A673 (cell line): ENCODE results near the gene STYXL1. TPM values are rescaled to one million over a fixed set of nuclear protein-coding genes. Genes with fewer than 3 reads are reported as not detected.

Experiments
- BruUV-seq: library from RNA; stranded (reverse); fragments of 400-500 nt; replicated peaks from 2 replicates; lab custom pipeline; 2021; lab: Mats Ljungman, UMichigan
- CTCF ChIA-PET: fragments of 300-600 bp; sonication (Branson Sonifier 250); formaldehyde crosslinking; loops from one replicate; lab custom pipeline; 2022; ENCODE audit warnings: antibody characterized with exemption; lab: Charles Lee
- POLR2A ChIA-PET: fragments of 300-600 bp; sonication (Branson Sonifier 250); formaldehyde crosslinking; loops from one replicate; lab custom pipeline; 2022; ENCODE audit warnings: antibody characterized with exemption; ENCODE audit not compliant: low non-redundant PET; lab: Charles Lee
- DNase-seq: peaks from one replicate; pipeline ENCODE4 v3.0.0-alpha.2; 2015; ENCODE audit warnings: low spot score
- H3K27ac ChIP-seq: fragments of 200-600 bp; sonication (generic); 2 replicates; pipeline ENCODE4 v1.5.1; 2016; ENCODE audit warnings: mixed run types, low read depth, mild to moderate bottlenecking, mixed read lengths, antibody characterized with exemption, low read length; ENCODE audit not compliant: poor library complexity, severe bottlenecking
- H3K27me3 ChIP-seq: fragments of 200-600 bp; sonication (generic); replicated peaks from 2 replicates; pipeline ENCODE4 v1.6.1; 2017; ENCODE audit warnings: mixed run types, low read depth, mild to moderate bottlenecking, mixed read lengths, antibody characterized with exemption, low read length; ENCODE audit not compliant: insufficient read depth, poor library complexity
- H3K36me3 ChIP-seq: fragments of 200-600 bp; sonication (generic); 2 replicates; pipeline ENCODE4 v1.6.1; 2016; ENCODE audit warnings: mixed run types, mild to moderate bottlenecking, mixed read lengths, antibody characterized with exemption, low read length; ENCODE audit not compliant: insufficient read depth, poor library complexity, severe bottlenecking
- H3K4me1 ChIP-seq: fragments of 200-600 bp; sonication (generic); 2 replicates; pipeline ENCODE4 v1.6.1; 2017; ENCODE audit warnings: mixed run types, mild to moderate bottlenecking, mixed read lengths, antibody characterized with exemption, low read length; ENCODE audit not compliant: insufficient read depth, poor library complexity, severe bottlenecking
- H3K4me3 ChIP-seq: fragments of 200-600 bp; sonication (generic); 2 replicates; pipeline ENCODE4 v1.5.1; 2016; ENCODE audit warnings: low read depth, mixed run types, mild to moderate bottlenecking, mixed read lengths, low read length; ENCODE audit not compliant: poor library complexity, severe bottlenecking
- H3K9me3 ChIP-seq: fragments of 200-600 bp; sonication (generic); 2 replicates; pipeline ENCODE4 v1.6.1; 2016; ENCODE audit warnings: mixed run types, low read depth, mild to moderate bottlenecking, mixed read lengths, antibody characterized with exemption, low read length; ENCODE audit not compliant: poor library complexity, severe bottlenecking
- EZH2 ChIP-seq: fragments of 200-600 bp; sonication (generic); IDR thresholded peaks from 2 replicates; pipeline ENCODE4 v1.6.1; 2017; ENCODE audit warnings: borderline replicate concordance, low read depth, mild to moderate bottlenecking, mixed read lengths, antibody characterized with exemption, low read length; ENCODE audit not compliant: poor library complexity, severe bottlenecking
- intact Hi-C: fragments of 100-400 bp; cut with micrococcal nuclease; formaldehyde crosslinking; loops from one replicate; pipeline ENCODE4 v1.10.0; 2022; ENCODE audit not compliant: unreplicated experiment
- total RNA-seq: library from RNA; stranded (reverse); gene quantifications from 2 replicates; pipeline ENCODE4 v1.2.3, GENCODE V29; 2021
- TF ChIP-seq, protein P1 (sequence below): fragments of 300-800, 200-600 bp; sonication (generic); conservative IDR thresholded peaks from 2 replicates; pipeline ENCODE4 v1.5.1; 2017; ENCODE audit warnings: low read depth, mild to moderate bottlenecking, antibody characterized with exemption, low read length, moderate library complexity, mixed read lengths

The STYXL1 gene
- total RNA-seq, 1 experiment from 2014 or later, result 36.3 TPM

DNA sequence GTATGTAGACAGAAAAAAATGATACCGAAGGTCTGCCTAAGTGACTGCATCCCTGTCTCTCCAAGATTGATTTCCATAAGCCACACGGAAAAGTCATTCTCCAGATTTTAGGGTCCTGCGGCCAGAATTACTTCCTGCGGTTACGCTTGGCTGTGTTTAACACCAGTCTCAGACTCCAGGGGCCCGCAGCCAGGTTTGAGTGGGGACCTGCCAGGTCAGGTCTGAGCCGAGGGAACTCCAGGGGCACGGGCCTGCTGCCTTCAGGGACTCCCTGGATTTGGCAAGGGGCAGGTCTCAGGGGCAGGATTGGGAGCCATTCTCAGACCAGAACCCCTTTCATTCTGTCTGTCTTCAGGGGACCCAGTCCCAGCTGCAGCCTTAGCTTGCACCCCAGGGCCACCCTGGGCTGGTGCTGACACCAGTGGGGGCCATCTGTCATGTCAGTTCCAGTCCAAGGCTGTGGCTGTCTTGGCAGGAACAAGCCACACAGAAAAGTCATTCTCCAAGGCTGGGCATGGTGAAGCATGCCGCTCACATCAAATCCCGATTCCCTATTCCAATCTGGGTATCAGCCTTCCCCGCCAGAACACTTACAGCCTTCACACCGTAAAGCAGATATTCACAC, 92.4 kb downstream of the STYXL1 start:
- TF ChIP-seq, protein P1, sequence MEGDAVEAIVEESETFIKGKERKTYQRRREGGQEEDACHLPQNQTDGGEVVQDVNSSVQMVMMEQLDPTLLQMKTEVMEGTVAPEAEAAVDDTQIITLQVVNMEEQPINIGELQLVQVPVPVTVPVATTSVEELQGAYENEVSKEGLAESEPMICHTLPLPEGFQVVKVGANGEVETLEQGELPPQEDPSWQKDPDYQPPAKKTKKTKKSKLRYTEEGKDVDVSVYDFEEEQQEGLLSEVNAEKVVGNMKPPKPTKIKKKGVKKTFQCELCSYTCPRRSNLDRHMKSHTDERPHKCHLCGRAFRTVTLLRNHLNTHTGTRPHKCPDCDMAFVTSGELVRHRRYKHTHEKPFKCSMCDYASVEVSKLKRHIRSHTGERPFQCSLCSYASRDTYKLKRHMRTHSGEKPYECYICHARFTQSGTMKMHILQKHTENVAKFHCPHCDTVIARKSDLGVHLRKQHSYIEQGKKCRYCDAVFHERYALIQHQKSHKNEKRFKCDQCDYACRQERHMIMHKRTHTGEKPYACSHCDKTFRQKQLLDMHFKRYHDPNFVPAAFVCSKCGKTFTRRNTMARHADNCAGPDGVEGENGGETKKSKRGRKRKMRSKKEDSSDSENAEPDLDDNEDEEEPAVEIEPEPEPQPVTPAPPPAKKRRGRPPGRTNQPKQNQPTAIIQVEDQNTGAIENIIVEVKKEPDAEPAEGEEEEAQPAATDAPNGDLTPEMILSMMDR, result no peak
- no peak for TF ChIP-seq EZH2
- POLR2A ChIA-PET, result no interaction called here
- intact Hi-C loops, result no loop called here

GRCh38 chr7:75953931-75954330, 93.9 kb downstream of the STYXL1 start:
- intact Hi-C loops, result no loop called here
- TF ChIP-seq, protein P1, result no peak
- TF ChIP-seq EZH2, result no peak
- Histone ChIP-seq H3K9me3 (no peaks in the 10 kb centered on the region), H3K27me3 (no peaks in the 10 kb centered on the region), H3K4me3 (no peak overlapping the region), H3K4me1 (no peaks in the 10 kb centered on the region), H3K36me3 (peaks cover 20% of the 10 kb centered on the region), H3K27ac (no peak overlapping the region)
- DNase-seq, result no peak
- ChIA-PET CTCF (no interaction called here), POLR2A (no interaction called here)
- BruUV-seq, result no TSS peak

More for the DNA sequence above, 92.4 kb downstream of the STYXL1 start:
- no peaks in the 10 kb centered on the region for H3K4me1 ChIP-seq
- no peak for DNase-seq
- H3K4me3 ChIP-seq, result no peak overlapping the region
- CTCF ChIA-PET, result no interaction called here
- no peaks in the 10 kb centered on the region for H3K9me3 ChIP-seq
- H3K36me3 ChIP-seq, result peaks cover 20% of the 10 kb centered on the region
- no peak overlapping the region for H3K27ac ChIP-seq
- BruUV-seq, result no TSS peak
- H3K27me3 ChIP-seq, result no peaks in the 10 kb centered on the region

DNA sequence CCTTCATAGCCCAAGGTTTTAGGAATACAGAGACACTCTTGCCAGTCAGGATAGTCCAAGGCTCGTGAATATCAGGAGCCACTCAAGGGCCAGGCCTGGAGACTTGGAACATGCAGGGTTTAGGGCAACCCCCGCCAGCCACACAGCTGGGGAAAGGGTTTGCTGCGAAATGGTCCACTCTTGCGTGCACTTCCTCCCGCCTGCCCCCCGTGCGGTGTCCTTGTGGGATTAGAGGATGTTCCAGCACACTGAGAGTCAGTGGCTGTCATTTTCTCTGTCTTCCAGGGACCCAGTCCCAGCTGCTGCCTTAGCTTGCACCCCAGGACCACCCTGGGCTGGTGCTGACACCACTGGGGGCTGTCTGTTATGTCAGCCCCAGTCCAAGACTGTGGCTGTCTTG, 94.4 kb downstream of the STYXL1 start:
- Histone ChIP-seq H3K36me3 (peaks cover 20% of the 10 kb centered on the region), H3K4me3 (no peak overlapping the region), H3K4me1 (no peaks in the 10 kb centered on the region), H3K9me3 (no peaks in the 10 kb centered on the region), H3K27ac (no peak overlapping the region), H3K27me3 (no peaks in the 10 kb centered on the region)
- POLR2A ChIA-PET, result no interaction called here
- TF ChIP-seq EZH2, result no peak
- TF ChIP-seq, protein P1, result no peak
- intact Hi-C loops, result no loop called here
- BruUV-seq, result no TSS peak
- no peak for DNase-seq
- CTCF ChIA-PET, result no interaction called here
